Activated T-cell treated with anti-CD3 and anti-CD28 coated beads for 1 hour (primary cell): ENCODE data around the gene AGXT2.

ENCODE experiments used
- DNase-seq: peaks from one replicate; pipeline ENCODE4 v3.0.0-alpha.2; 2020; ENCODE audit warnings: low read depth

Gene AGXT2

GRCh38 chr5:34967540-34967939 is 80.2 kb downstream of the AGXT2 start:
- DNase-seq = no peak

- DNase-seq = no peak
These were observed 88.4 kb downstream of the AGXT2 start for GRCh38 chr5:34959323-34959722.

- DNase-seq = no peak
These were observed 89.7 kb downstream of the AGXT2 start for GRCh38 chr5:34957857-34958690.

- DNase-seq = no peak
These were observed 90.4 kb downstream of the AGXT2 start for GRCh38 chr5:34957321-34957720.
